OCI-LY1 (cell line): Measurements from ENCODE around the gene CNTNAP5.

Experiments used
- CTCF ChIP-seq: fragments of 200-600 bp; sonication (generic), shearing (Covaris generic); IDR thresholded peaks from 2 replicates; pipeline ENCODE4 v1.5.1; 2017; ENCODE audit warnings: mild to moderate bottlenecking, antibody characterized with exemption, low read length, moderate library complexity, mixed read lengths
- EZH2 ChIP-seq: fragments of 200-600 bp; sonication (generic), shearing (Covaris generic); IDR thresholded peaks from 2 replicates; pipeline ENCODE4 v1.8.0; 2017; ENCODE audit warnings: borderline replicate concordance, mixed run types, mild to moderate bottlenecking, antibody characterized with exemption, low read length, moderate library complexity, mixed read lengths

- no peak for TF ChIP-seq CTCF
- no peak for TF ChIP-seq EZH2
Measured at GRCh38 chr2:124032799-124033198, 7.7 kb downstream of the CNTNAP5 start.
